ENCODE data around the gene NUP188.

DNA sequence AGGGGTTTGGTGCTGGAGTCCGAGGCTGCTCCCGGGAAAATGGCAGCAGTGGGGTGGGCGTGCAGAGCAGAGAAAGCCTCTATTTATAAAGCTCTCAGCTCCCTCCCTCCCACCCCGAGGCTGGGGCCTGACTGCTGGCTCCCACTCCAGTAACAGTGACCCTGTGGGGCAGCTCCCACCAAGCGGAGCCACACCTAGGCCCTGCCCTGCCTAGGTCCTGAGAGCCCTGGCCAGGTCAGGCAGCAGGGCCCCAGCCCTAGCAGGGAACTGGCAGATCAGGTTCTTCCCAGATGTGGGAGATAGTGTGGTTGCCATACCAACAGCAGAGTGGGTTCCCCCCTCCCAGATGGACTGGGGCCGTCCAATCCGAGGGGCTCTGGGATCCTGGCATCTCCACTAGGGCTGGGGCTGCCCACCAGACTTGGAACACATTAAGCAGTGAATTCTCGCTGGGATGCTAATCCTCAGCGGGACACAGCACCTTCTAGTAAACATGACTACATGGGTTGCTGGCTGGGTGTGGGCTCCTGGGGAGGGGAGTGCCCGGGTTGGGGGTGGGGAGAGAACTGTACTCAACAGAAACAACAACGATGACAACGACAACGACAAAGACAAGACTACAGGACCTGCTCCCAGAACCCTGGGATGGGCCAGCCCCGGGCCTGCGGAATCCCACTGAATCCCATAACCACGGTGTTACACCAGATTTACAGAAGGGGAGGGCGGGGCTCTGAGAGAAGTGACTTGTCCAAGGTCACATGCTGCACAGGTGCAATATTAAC lies 79.1 kb downstream of the NUP188 start:
- TF ChIP-seq CSDC2 (CRISPR knock-in tag; IDR thresholded peaks at IDR 0.05) (no peak), ARNTL (CRISPR knock-in tag; IDR thresholded peaks at IDR 0.05; ENCODE audit: borderline replicate concordance, low read depth) (no peak), PATZ1 (CRISPR knock-in tag; IDR thresholded peaks at IDR 0.05; ENCODE audit: borderline replicate concordance) (no peak), ZFP30 (CRISPR knock-in tag; IDR thresholded peaks at IDR 0.05) (no peak), TOX (CRISPR knock-in tag; IDR thresholded peaks at IDR 0.05; ENCODE audit: borderline replicate concordance) (no peak), ZFP3 (CRISPR knock-in tag; IDR thresholded peaks at IDR 0.05) (no peak), SNAI2 (CRISPR knock-in tag; IDR thresholded peaks at IDR 0.05) (no peak), PPARA (CRISPR knock-in tag; IDR thresholded peaks at IDR 0.05; ENCODE audit: borderline replicate concordance) (no peak), ZC3H10 (CRISPR knock-in tag; IDR thresholded peaks at IDR 0.05) (no peak), ZNF565 (CRISPR knock-in tag; conservative IDR thresholded peaks at IDR 0.05; ENCODE audit: low read depth) (no peak), BACH2 (CRISPR knock-in tag; IDR thresholded peaks at IDR 0.05; ENCODE audit: borderline replicate concordance) (no peak), TCF4 (CRISPR knock-in tag; IDR thresholded peaks at IDR 0.05; ENCODE audit: borderline replicate concordance) (no peak)
- TF ChIP-seq, protein P1, sequence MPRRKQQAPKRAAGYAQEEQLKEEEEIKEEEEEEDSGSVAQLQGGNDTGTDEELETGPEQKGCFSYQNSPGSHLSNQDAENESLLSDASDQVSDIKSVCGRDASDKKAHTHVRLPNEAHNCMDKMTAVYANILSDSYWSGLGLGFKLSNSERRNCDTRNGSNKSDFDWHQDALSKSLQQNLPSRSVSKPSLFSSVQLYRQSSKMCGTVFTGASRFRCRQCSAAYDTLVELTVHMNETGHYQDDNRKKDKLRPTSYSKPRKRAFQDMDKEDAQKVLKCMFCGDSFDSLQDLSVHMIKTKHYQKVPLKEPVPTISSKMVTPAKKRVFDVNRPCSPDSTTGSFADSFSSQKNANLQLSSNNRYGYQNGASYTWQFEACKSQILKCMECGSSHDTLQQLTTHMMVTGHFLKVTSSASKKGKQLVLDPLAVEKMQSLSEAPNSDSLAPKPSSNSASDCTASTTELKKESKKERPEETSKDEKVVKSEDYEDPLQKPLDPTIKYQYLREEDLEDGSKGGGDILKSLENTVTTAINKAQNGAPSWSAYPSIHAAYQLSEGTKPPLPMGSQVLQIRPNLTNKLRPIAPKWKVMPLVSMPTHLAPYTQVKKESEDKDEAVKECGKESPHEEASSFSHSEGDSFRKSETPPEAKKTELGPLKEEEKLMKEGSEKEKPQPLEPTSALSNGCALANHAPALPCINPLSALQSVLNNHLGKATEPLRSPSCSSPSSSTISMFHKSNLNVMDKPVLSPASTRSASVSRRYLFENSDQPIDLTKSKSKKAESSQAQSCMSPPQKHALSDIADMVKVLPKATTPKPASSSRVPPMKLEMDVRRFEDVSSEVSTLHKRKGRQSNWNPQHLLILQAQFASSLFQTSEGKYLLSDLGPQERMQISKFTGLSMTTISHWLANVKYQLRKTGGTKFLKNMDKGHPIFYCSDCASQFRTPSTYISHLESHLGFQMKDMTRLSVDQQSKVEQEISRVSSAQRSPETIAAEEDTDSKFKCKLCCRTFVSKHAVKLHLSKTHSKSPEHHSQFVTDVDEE (CRISPR knock-in tag; IDR thresholded peaks at IDR 0.05), result no peak
- TF ChIP-seq, protein P2, sequence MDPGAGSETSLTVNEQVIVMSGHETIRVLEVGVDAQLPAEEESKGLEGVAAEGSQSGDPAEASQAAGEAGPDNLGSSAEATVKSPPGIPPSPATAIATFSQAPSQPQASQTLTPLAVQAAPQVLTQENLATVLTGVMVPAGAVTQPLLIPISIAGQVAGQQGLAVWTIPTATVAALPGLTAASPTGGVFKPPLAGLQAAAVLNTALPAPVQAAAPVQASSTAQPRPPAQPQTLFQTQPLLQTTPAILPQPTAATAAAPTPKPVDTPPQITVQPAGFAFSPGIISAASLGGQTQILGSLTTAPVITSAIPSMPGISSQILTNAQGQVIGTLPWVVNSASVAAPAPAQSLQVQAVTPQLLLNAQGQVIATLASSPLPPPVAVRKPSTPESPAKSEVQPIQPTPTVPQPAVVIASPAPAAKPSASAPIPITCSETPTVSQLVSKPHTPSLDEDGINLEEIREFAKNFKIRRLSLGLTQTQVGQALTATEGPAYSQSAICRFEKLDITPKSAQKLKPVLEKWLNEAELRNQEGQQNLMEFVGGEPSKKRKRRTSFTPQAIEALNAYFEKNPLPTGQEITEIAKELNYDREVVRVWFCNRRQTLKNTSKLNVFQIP (CRISPR knock-in tag; IDR thresholded peaks at IDR 0.05; ENCODE audit: borderline replicate concordance, low read depth), result no peak

Measured in SK-N-SH treated with all-trans-retinoic acid at 6 μM for 48 hours (cell line).